PC-3 (cell line): ENCODE measurements around the gene GBP6. TPM values are rescaled to one million over a fixed set of nuclear protein-coding genes. Genes with fewer than 3 reads are reported as not detected.
"Not testable (repeated sequence)": the region's sequence is repeated elsewhere in the genome, so short reads cannot be mapped to it uniquely, and the experiment has no call there.

ENCODE experiments used
- ATAC-seq: fragments of 200-7000 bp; cut with Tn5 transposase; 2 replicates; pipeline ENCODE4 v1.9.1; 2020; ENCODE audit warnings: mild to moderate bottlenecking, moderate library complexity
- BruUV-seq: library from RNA; stranded (reverse); fragments of 400-500 nt; replicated peaks from 2 replicates; lab custom pipeline; 2021; lab: Mats Ljungman, UMichigan
- CTCF ChIA-PET: fragments of 300-600 bp; sonication (Branson Sonifier 250); formaldehyde crosslinking; loops from one replicate; lab custom pipeline; 2022; ENCODE audit warnings: antibody characterized with exemption; lab: Charles Lee
- POLR2A ChIA-PET: fragments of 300-600 bp; sonication (Branson Sonifier 250); formaldehyde crosslinking; loops from one replicate; lab custom pipeline; 2022; ENCODE audit warnings: antibody characterized with exemption; ENCODE audit not compliant: unreplicated experiment; lab: Charles Lee
- DNase-seq: peaks from one replicate; pipeline ENCODE4 v3.0.0-alpha.2; 2015
- H2AFZ ChIP-seq: fragments of 300-600 bp; sonication (generic); 2 replicates; pipeline ENCODE4 v1.6.0; 2016; ENCODE audit warnings: antibody characterized with exemption, low read length
- H3F3A ChIP-seq: fragments of 300-600 bp; sonication (generic); one replicate; pipeline ENCODE4 v1.6.0; 2017; ENCODE audit warnings: antibody characterized with exemption, low read length, control low read depth, mild to moderate bottlenecking; ENCODE audit not compliant: unreplicated experiment
- H3K27ac ChIP-seq: fragments of 300-600 bp; sonication (generic); 2 replicates; pipeline ENCODE4 v1.5.1; 2016; ENCODE audit warnings: mild to moderate bottlenecking, low read length
- H3K27me3 ChIP-seq: fragments of 300-600 bp; sonication (generic); 2 replicates; pipeline ENCODE4 v1.6.1; 2016; ENCODE audit warnings: low read length, mixed read lengths
- H3K36me3 ChIP-seq: fragments of 300-600 bp; sonication (generic); 2 replicates; pipeline ENCODE4 v1.6.1; 2016; ENCODE audit warnings: low read depth, mixed run types, low read length, mixed read lengths
- H3K4me1 ChIP-seq: fragments of 300-600 bp; sonication (generic); 2 replicates; pipeline ENCODE4 v1.5.1; 2016; ENCODE audit warnings: low read length; ENCODE audit not compliant: insufficient read depth
- H3K4me2 ChIP-seq: fragments of 300-600 bp; sonication (generic); 2 replicates; pipeline ENCODE4 v1.6.0; 2016; ENCODE audit warnings: low read length
- H3K4me3 ChIP-seq: fragments of 300-600 bp; sonication (generic); 2 replicates; pipeline ENCODE4 v1.5.1; 2016; ENCODE audit warnings: mild to moderate bottlenecking, low read length, mixed read lengths
- H3K79me2 ChIP-seq: fragments of 300-600 bp; sonication (generic); 2 replicates; pipeline ENCODE4 v1.6.1; 2017; ENCODE audit warnings: low read length, mixed read lengths
- H3K9ac ChIP-seq: fragments of 300-600 bp; sonication (generic); 2 replicates; pipeline ENCODE4 v1.6.0; 2016; ENCODE audit warnings: mild to moderate bottlenecking, low read length
- H3K9me2 ChIP-seq: fragments of 300-600 bp; sonication (generic); replicated peaks from 2 replicates; pipeline ENCODE4 v1.6.1; 2016; ENCODE audit warnings: mixed run types, low read length, mixed read lengths
- H3K9me3 ChIP-seq: fragments of 300-600 bp; sonication (generic); 2 replicates; pipeline ENCODE4 v1.6.1; 2016; ENCODE audit warnings: low read length, mixed read lengths
- H4K20me1 ChIP-seq: fragments of 300-600 bp; sonication (generic); 2 replicates; pipeline ENCODE4 v1.6.1; 2016; ENCODE audit warnings: low read length, mixed read lengths
- CTCF ChIP-seq: fragments of 300-600 bp; sonication (generic); conservative IDR thresholded peaks from 2 replicates; pipeline ENCODE4 v1.5.1; 2017; ENCODE audit warnings: antibody characterized with exemption, low read depth, mild to moderate bottlenecking, low read length
- EZH2 ChIP-seq: fragments of 300-600 bp; sonication (generic); IDR thresholded peaks from one replicate; pipeline ENCODE4 v1.6.1; 2017; ENCODE audit warnings: antibody characterized with exemption, mild to moderate bottlenecking, low read length; ENCODE audit not compliant: unreplicated experiment
- intact Hi-C: fragments of 100-400 bp; cut with micrococcal nuclease; formaldehyde crosslinking; loops from 2 replicates; pipeline ENCODE4 v1.9.0; 2023
- total RNA-seq: library from RNA; depleted of rRNA; stranded (reverse); fragments of >200 nt; gene quantifications from 2 replicates; pipeline ENCODE4 v1.2.3, GENCODE V29; 2014; rRNA removed

The GBP6 gene
- total RNA-seq, 1 experiment from 2014 or later: 0.40 TPM

- TF ChIP-seq CTCF: no peak
- no peak for TF ChIP-seq EZH2
- no peaks in the 10 kb centered on the region for H3K4me1 ChIP-seq
- no peaks in the 10 kb centered on the region for H3F3A ChIP-seq
- ChIA-PET POLR2A (no interaction called here), CTCF (no interaction called here)
- DNase-seq (no peak), ATAC-seq (no peak)
- no peaks in the 10 kb centered on the region for H3K36me3 ChIP-seq
- H3K27ac ChIP-seq: no peak overlapping the region
- no peak overlapping the region for H2AFZ ChIP-seq
- no peaks in the 10 kb centered on the region for H3K79me2 ChIP-seq
- H3K9ac ChIP-seq: no peak overlapping the region
- H3K9me3 ChIP-seq: no peaks in the 10 kb centered on the region
- no peaks in the 10 kb centered on the region for H3K27me3 ChIP-seq
- no peaks in the 10 kb centered on the region for H4K20me1 ChIP-seq
- H3K4me3 ChIP-seq: no peak overlapping the region
- no peaks in the 10 kb centered on the region for H3K9me2 ChIP-seq
- intact Hi-C loops: no loop called here
- no peak overlapping the region for H3K4me2 ChIP-seq
- BruUV-seq: no TSS peak
Observed at GRCh38 chr1:89433421-89433820, 69.6 kb downstream of the GBP6 start.

- H2AFZ ChIP-seq, H3K9me3 ChIP-seq, H3K4me1 ChIP-seq, H3K36me3 ChIP-seq, intact Hi-C loops, BruUV-seq, H3K9me2 ChIP-seq, H3K4me3 ChIP-seq, H3K27me3 ChIP-seq, POLR2A ChIA-PET, H3K27ac ChIP-seq, H3K79me2 ChIP-seq, CTCF ChIA-PET, H3K4me2 ChIP-seq, H3K9ac ChIP-seq, H4K20me1 ChIP-seq, DNase-seq, H3F3A ChIP-seq, ATAC-seq: not testable (repeated sequence)
Observed at GRCh38 chr1:89434058-89434780, 70.4 kb downstream of the GBP6 start.

Other genes starting within 250 kb of the GBP6 start
- 1.6 and 2.1 TPM in 2 replicates for gene GBP2, start 237.9 kb upstream of the GBP6 start, total RNA-seq
- 0.07 TPM in 1 of 2 replicates, not detected in the other for gene GBP7, start 188.1 kb upstream of the GBP6 start, total RNA-seq
- gene GBP4, start 165.1 kb upstream of the GBP6 start, total RNA-seq: 0.07 and 0.86 TPM in 2 replicates
- gene GBP5, start 91.2 kb upstream of the GBP6 start, total RNA-seq: not detected in 2 replicates
- 8.4 and 12.3 TPM in 2 replicates for gene LRRC8B, start 160.8 kb downstream of the GBP6 start, total RNA-seq